GM19025 (cell line): ENCODE measurements around the gene USP37.

Experiments used
- ATAC-seq: cut with Tn5 transposase; IDR thresholded peaks from one replicate; pipeline ENCODE4 v1.9.1; 2021; ENCODE audit warnings: mild to moderate bottlenecking, low read depth, moderate library complexity; ENCODE audit not compliant: unreplicated experiment

USP37 gene, protein sequence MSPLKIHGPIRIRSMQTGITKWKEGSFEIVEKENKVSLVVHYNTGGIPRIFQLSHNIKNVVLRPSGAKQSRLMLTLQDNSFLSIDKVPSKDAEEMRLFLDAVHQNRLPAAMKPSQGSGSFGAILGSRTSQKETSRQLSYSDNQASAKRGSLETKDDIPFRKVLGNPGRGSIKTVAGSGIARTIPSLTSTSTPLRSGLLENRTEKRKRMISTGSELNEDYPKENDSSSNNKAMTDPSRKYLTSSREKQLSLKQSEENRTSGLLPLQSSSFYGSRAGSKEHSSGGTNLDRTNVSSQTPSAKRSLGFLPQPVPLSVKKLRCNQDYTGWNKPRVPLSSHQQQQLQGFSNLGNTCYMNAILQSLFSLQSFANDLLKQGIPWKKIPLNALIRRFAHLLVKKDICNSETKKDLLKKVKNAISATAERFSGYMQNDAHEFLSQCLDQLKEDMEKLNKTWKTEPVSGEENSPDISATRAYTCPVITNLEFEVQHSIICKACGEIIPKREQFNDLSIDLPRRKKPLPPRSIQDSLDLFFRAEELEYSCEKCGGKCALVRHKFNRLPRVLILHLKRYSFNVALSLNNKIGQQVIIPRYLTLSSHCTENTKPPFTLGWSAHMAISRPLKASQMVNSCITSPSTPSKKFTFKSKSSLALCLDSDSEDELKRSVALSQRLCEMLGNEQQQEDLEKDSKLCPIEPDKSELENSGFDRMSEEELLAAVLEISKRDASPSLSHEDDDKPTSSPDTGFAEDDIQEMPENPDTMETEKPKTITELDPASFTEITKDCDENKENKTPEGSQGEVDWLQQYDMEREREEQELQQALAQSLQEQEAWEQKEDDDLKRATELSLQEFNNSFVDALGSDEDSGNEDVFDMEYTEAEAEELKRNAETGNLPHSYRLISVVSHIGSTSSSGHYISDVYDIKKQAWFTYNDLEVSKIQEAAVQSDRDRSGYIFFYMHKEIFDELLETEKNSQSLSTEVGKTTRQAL

DNA sequence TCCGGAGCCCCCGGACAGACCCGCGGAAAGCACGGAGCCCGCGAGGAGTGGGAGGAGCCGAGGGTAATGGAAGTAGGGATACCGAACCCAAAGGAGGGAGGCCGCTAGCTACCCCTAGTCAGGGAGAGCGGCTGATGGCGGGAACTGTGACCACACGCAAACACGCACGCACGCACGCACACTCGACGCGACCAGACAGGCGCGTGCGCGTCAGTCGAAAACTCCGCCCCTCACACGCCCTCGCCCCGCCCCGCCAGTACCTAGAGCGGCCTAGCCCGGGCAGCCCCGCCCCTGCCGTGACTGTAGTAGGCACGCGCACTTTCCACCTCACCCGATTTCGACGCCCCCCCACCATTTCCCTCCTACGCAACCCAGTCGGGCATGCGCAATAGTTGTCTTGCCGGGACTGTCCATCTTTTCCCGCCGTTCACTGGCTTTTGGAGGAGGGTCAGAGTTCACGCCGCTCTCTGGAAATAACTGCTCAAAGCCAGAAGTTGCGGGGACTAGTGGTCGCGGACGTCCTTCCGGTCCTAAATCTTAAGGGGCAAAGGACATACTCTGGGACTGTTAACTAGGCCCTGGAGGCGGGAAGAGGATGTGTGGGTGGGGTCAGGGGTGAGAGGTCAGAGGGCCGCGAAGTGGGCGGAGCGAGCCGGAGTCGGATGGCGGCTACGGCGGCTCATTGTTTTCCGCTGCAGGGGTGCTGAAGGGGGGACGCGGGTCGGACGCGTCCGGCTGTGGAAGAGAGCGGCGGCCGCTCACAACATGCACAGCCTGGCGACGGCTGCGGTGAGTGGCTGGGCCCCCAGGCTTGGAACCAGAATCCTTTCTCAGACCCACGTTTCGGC lies at the start of gene USP37, which contains the start of gene CNOT9:
TSS of gene USP37 (minus strand) at position 162 of the 848 bp plus-strand sequence. CDS start 9,698 bp downstream, outside the sequence.
TSS of gene CNOT9 (plus strand) at position 650 of the 848 bp plus-strand sequence. CDS start at position 766, 116 bp downstream.
- peak; percentile 72 for ATAC-seq

DNA sequence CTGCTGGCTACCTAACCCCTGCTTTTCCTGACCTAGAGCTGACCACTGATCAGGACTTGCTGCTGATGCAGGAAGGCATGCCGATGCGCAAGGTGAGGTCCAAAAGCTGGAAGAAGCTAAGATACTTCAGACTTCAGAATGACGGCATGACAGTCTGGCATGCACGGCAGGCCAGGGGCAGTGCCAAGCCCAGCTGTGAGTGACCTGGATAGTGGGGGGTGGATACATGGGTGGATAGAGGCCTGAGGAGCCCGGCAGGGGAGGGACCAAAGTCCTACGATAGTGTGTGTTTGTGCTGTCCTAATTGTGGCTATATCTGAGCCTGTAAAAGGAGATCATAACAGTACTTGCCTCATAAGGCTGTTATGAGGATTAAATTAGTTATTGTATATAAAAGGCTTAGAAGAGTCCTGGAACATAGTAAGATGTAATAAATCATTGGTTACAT lies 47.7 kb upstream of the USP37 start:
- ATAC-seq = no peak

DNA sequence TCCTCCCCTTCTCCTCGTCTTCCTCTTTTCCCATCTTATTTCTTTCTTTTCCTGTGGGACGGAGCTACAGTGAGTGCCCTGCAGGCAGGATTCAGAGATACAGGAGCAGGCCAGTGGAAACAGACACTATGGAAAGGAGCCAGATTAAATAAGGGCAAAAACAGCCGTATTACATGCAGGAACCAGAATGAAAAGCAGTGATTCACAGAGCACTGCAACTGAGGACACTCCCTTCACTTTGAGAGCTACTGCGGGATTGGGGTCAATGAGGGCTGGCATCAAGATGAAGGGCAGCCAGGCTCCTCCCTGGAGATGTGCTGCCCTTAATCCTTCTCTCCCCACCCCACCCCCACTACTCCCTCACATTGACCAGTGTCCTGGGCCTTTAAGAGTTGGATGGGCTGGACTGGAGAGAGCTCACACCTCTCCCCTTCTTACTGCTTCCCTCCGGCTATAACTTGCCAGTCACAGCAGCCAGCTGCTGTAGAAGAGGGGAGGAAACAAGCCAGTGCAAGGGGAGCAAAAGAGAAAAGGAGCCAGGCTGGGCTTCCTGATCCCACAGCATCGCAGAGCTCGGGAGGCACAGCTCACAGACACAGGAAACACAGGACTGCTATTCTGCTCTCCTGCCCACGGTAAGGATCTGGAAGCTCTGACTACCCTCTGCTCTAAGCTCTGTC lies 39.4 kb upstream of the USP37 start, which contains the start of gene PLCD4:
TSS of gene PLCD4 (plus strand) at position 464 of the 680 bp plus-strand sequence. CDS start 7,841 bp downstream, outside the sequence.
- no peak for ATAC-seq

DNA sequence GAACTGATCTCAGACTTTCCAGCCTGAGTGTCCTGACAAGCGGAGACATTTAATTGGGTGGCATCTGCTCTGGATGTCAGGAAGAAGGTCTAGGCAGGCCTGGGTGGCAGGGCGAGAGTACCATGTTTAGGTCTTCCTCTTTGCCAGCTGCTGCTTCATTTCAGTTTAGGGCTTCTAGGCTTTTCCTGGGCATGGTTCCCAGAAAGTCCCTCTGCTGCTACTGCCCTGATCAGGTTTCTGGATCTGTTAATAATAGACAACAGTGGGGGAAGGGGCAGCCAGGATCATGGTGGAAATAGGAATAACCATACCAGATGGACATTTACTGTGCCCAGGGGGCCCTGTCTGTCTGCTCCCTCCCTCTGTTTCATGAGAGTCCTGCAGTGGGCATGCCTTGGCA lies 37.3 kb upstream of the USP37 start:
- no peak for ATAC-seq

DNA sequence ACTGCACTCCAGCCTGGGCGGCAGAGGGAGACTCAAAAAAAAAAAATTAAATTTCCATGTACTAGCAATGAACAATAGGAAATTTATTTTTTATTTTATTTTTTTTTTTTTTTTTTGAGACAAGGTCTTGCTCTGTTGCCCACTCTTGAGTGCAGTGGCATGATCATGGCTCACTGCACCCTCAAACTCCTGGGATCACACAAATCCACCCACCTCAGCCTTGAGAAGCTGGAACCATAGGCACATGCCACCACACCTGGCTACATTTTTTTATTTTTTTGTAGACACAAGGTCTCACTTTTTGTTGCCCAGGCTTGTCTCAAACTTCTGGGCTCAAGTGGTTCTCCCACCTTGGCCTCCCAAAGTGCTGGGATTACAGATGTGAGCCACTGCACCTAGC lies 17.4 kb upstream of the USP37 start:
- no peak for ATAC-seq

DNA sequence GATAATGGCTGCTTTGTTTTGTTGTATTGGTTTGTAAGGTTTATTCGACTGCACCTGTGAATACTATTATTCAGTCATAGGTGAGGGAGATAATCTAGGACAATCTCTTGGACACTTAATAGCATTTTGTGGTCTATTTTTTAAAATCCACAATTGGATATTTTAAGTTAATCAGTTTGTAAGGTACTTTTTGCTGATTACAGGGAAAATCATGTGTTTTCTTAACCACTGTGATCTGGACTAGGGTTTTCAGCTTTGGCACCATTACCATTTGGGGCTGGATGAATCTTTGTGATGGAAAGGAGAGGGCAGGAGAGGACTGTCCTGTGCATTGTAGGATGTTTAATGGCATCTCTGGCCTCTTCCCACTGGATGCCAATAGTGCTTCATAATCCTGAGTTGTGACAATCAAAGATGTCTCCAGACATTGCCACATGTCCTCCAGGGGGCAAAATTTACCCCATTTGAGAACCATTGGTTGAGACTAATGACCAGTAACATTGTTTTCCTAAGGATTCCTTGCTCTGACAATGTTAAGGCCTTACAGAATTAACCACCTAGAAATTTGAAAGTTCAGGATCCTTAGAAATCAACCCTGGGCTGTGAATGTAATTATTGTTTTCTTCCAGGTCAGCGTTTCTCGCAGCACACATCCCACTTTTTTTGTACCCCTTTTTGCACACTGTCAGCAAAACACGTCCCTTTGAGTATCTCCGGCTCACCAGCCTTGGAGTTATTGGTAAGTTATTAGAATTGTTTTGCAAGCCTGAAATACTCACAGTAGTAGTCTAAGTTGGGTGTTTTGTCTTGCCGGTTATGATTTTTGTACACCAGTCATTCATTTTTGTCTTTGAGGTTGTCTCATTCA lies 16.1 kb upstream of the USP37 start:
- no peak for ATAC-seq

DNA sequence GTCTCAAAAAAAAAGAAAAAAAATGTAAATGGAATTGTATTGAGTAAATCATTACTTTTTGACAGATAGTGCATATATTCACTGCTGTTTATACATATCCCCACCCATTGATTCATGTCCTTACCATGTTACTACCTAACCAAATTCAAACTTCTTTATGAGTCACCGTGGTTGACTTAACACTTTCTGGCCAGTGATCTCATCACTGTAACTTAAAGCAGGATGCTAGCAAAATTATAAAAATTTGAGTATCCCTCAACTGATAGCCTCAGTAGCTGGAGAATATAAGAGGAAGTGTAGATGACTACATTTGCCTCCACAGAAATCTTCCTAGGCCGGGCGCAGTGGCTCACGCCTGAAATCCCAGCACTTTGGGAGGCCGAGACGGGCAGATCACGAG lies 13.9 kb upstream of the USP37 start:
- ATAC-seq = peak; percentile 89

DNA sequence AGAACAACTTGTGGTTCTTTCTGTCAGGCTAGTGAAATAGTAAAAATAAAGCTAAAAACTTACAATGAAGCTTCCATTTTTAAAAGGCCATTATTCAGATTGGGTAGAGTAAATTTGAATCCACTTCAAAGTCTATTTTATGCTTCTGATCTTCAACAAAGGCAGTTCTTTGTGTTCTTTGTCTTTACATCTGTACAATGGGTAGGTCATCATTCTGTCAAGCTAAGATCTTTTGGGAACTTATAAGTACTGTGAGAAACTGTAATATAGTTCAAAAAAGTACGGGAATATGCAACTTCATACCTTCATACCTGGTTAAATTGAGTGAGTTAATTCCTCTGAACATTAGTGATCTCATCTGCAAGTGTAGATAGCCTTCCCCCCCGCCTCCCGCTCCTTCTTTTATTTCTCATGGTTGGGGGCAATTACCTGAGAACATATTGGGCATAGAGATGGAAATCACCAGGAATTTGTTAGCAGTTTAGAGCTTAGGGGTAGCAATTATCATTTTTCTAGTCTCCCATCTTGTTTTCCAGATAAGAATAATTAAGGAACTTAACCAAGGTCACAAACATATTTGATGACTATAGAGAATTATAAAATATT lies 10.2 kb upstream of the USP37 start:
- no peak for ATAC-seq

DNA sequence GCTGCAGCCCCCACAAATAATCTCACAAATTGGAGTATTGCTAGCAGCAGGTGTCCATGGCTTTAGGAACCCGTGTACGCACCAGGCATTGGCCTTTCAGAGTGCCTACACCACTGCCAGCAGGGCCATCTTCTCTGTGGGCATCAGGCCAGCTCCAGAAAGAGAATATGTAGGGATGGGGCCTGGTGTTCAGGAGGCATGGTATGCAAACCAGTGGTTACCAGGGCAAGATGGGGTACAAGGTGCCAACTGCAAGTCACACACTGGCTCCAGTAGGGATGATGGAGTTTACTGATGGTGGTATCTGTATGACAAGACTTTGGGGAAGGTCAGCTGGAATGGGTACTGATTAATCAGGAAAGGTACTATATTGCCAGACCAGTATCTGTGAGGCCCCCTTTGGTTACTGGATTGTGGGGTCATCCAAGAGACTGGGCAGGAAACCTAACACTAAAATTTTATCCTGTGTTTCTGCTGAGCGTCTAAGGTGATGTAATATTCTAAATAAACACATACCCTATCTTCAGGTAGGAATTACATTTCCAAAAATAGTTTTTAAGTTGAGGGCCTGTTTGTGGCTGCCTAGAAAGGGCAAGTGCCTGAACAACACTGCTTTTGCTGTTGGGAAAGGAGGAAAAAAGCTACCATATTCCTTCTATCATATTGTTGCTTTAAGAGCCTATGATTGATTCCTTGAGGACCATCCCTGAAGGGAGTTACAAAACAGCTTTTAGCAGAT lies 9.5 kb upstream of the USP37 start:
- no peak for ATAC-seq

DNA sequence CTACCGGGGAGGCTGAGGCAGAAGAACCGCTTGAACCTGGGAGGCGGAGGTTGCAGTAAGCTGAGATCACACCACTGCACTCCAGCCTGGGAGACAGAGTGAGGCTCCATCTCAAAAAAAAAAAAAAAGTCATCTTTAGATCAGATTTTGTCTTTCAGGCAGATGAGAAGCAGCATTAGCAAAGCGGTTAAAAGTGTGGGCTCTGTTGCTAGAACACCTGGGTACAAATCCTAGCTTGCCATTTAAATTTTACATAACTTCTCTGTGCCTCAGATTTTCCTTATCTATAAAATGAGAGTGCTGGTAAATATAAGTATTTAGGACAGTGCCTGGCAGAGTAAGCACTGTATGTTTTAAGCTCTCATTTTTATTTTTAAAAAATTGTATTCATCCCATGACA lies 8.7 kb upstream of the USP37 start:
- ATAC-seq = no peak

DNA sequence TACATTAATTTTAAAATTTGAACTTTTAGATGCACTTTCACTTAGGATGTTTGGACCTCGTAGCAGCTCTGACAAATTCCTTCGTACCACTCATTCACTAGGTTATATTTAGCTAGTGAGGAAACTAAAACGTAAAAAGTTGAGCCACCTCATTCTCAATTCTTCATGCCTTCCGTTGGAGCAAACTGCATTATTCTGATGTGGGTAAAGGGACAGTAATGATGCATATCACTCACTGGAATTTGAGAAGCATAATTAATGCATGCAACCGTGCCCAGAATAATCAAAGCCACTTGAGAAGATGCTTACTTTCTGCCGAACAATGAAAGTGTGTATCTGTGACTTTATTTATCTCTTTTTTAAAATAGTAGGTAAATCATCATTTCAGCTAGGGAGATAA lies 2.7 kb upstream of the USP37 start:
- no peak for ATAC-seq

DNA sequence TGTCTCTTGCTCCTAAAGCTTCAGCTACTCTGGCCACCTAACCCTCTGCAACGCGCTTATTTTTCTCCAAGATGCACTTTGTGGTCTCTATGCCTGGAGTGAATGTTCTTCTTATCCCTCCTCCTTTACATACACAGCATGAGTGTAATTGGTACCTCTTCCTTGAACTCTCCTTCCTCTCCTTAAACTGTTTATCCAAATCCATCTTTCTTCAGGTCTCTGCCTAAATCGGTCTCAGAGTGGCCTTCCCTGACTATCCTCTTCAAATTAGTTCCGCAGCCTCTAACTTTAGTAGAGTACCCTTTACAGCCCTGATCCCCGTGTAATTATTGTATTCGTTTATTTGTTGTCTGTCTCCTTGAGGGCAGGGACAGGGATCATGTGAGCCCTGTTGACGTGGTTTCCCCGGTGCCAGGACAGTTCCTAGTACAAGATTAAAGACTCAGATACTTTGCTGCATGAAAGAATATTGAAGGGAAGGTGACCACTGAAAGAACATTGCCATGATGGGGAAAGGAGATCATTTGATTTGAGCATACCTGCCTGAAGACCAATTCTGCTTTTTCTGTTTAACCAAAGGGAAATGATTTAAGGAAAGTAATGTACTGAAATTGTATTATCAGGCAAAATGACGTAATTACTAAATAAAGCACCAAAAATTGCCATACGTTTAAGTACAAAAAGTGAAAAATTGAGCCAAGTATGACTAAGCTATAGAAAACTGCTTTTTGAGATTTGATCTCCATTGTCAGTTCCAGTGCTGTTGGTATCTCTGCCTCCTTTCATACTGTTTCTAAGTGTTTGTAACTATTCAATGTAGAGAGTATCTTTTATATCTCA lies 1.7 kb upstream of the USP37 start:
- ATAC-seq = no peak

DNA sequence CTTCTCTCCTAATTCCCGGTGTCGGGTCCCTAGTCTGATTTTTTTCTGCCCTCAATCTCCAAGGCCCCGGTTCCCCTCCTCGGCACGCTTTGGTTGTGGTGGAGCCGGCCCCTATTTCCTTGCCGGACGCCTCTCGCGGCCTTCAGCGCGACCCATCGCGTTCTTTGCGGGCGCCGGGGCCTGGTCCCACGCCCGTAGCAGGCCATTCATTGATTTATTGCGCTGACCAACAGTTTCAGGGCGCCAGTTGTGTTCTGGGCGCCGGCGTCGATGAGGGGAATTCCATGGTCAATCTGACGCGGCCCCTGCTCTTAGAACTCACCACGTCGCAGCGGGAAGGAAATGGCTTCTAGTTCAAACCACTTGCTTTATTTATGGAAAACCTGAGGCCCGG lies 884 bp upstream of the USP37 start:
- peak; percentile 21 for ATAC-seq

DNA sequence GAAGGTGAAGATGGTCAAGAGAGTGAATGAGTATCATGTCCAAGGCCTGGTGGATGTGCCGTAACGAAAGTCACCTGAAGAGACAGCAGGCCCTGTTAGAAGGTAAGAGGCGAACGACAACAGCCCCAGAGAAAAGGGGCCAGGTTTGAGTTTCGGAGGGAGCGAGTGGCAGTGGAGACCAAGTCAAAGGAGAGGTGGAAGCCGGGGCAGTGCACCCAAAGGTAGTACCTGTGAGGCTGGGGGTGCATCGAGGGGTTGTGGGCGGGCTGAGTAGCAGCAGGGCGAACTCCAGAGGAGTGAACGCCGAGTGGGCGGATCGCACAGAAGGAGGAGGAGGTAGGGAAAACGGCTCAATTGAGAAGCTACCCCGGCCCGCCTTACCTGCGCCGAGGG lies 358 bp downstream of the USP37 start:
- ATAC-seq = peak; percentile 29

DNA sequence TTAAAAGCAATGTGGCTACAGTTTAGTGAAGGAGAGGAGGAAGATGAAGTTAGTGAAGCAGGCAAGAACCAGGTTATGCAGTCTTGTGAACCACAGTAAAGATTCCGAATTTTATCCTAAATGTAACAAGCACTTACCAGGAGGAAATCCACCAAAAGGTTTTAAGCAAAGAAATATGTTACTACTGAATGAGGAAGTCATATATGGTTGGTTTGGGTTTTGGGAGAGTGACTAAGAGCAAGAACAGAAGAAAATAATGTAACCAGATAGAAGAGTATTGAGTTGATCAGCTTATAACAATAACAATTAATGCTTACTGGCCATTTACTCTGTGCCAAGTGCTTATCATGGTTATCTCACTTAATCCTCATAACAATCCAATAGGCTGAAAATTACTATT lies 1.9 kb downstream of the USP37 start:
- ATAC-seq = no peak

DNA sequence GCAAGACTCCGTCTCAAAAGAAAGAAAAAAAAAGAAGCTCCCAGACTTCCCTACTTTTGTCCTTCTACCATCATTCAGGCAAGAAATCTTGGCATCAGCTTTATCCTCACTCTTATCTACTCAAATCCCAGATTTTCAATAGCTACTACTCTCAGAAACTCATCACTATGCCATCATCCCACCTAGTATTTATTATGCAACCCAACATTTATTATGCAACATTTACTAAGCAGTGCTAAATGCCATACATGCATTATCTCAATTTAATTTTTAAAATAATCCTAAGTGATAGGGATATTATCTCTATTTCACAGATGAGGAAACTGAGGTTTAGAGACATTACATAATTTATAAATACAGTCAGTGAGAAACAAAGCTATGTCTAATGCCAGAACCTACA lies 4.1 kb downstream of the USP37 start:
- no peak for ATAC-seq

DNA sequence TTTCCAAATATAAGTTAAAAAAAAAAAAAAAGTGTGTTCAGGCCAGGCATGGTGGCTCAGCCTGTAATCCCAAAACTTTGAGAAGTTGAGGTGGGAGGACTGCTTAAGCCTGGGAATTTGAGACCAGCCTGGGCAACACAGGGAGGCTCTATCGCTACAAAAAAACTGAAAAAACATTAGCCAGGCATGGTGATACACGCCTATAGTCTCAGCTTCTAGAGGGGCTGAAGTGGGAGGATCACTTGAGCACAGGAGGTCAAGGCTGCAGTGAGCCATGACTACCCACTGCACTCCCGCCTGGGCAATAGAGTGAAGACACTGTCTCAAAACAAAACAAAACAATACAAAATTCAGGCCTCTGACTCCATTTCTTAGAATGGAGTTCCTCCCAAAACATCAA lies 9.2 kb downstream of the USP37 start:
- no peak for ATAC-seq
